Activated CD4-positive, alpha-beta T cell treated with anti-CD3 and anti-CD28 coated beads, Interleukin-2, amount 50 U/mL, for 4 hours (primary cell): ENCODE measurements around the gene CDH2.

Experiments
- DNase-seq, 2 experiments: peaks; one replicate each; pipeline ENCODE4 v3.0.0-alpha.2; 2020

CDH2 gene

GRCh38 chr18:28167835-28168349 is 9.0 kb downstream of the CDH2 start:
- DNase-seq, result no peak

- DNase-seq, result no peak
These were observed 12.0 kb downstream of the CDH2 start for GRCh38 chr18:28164771-28165483.

- no peak for DNase-seq
These were observed 13.6 kb downstream of the CDH2 start for GRCh38 chr18:28163201-28163775.

GRCh38 chr18:28161608-28162599 is 15.0 kb downstream of the CDH2 start:
- no peak for DNase-seq

GRCh38 chr18:28159055-28159454 is 17.9 kb downstream of the CDH2 start:
- no peak for DNase-seq

GRCh38 chr18:28158083-28158581 is 18.8 kb downstream of the CDH2 start:
- DNase-seq, result no peak

- DNase-seq, result no peak
These were observed 23.4 kb downstream of the CDH2 start for GRCh38 chr18:28153485-28154065.

- DNase-seq, result no peak
These were observed 24.2 kb downstream of the CDH2 start for GRCh38 chr18:28152754-28153153.

GRCh38 chr18:28152354-28152753 is 24.6 kb downstream of the CDH2 start:
- no peak for DNase-seq

- no peak for DNase-seq
These were observed 25.5 kb downstream of the CDH2 start for GRCh38 chr18:28151434-28151833.

GRCh38 chr18:28150925-28151324 is 26.0 kb downstream of the CDH2 start:
- no peak for DNase-seq

- no peak for DNase-seq
These were observed 27.0 kb downstream of the CDH2 start for GRCh38 chr18:28149810-28150420.

GRCh38 chr18:28147674-28148171 is 29.2 kb downstream of the CDH2 start:
- no peak for DNase-seq

- DNase-seq, result no peak
These were observed 33.2 kb downstream of the CDH2 start for GRCh38 chr18:28143725-28144124.

- DNase-seq, result no peak
These were observed 38.1 kb downstream of the CDH2 start for GRCh38 chr18:28138816-28139215.

- DNase-seq, result no peak
These were observed 40.9 kb downstream of the CDH2 start for GRCh38 chr18:28136071-28136470.

GRCh38 chr18:28134774-28135173 is 42.2 kb downstream of the CDH2 start:
- no peak for DNase-seq

GRCh38 chr18:28132084-28132483 is 44.8 kb downstream of the CDH2 start:
- DNase-seq, result no peak

GRCh38 chr18:28128659-28128980 is 48.3 kb downstream of the CDH2 start:
- no peak for DNase-seq

- no peak for DNase-seq
These were observed 48.9 kb downstream of the CDH2 start for GRCh38 chr18:28127763-28128658.

- DNase-seq, result no peak
These were observed 49.7 kb downstream of the CDH2 start for GRCh38 chr18:28127228-28127627.
